Upper lobe of left lung (tissue), 6 donors: ENCODE measurements around the gene UGT1A1. TPM values are rescaled to one million over a fixed set of nuclear protein-coding genes. Genes with fewer than 3 reads are reported as not detected.
A peak's percentile ranks its signal among the peaks of the same experiment; 100 is the strongest.
"Not testable (repeated sequence)": the region's sequence is repeated elsewhere in the genome, so short reads cannot be mapped to it uniquely, and the experiment has no call there.

Experiments used
- ATAC-seq, 2 donors: fragments of 200-7000 bp; cut with Tn5 transposase; one replicate each; pipeline ENCODE4 v1.9.1; 2022; ENCODE audit warnings: mild to moderate bottlenecking in 2 of 2, moderate library complexity in 2 of 2; ENCODE audit not compliant: low FRiP score in 2 of 2
- DNase-seq, 2 donors: peaks; one replicate each; pipeline ENCODE4 v3.0.0-alpha.2; 2019 to 2020
- H3K27ac ChIP-seq, 4 donors: fragments of 200-600 bp; sonication (generic); one replicate each; pipeline ENCODE4 v1.5.1; 2016 to 2019
- H3K27me3 ChIP-seq, 4 donors: fragments of 200-600 bp; sonication (generic); one replicate each; pipeline ENCODE4 v1.5.1; 2017 to 2019
- H3K36me3 ChIP-seq, 4 donors: fragments of 200-600 bp; sonication (generic); one replicate each; pipeline ENCODE4 v1.5.1; 2016 to 2019
- H3K4me1 ChIP-seq, 4 donors: fragments of 200-600 bp; sonication (generic); one replicate each; pipeline ENCODE4 v1.5.1; 2018 to 2019
- H3K4me3 ChIP-seq, 4 donors: fragments of 200-600 bp; sonication (generic); one replicate each; pipeline ENCODE4 v1.5.1; 2017 to 2019; ENCODE audit warnings: mild to moderate bottlenecking in 2 of 4, moderate library complexity in 1 of 4
- H3K9me3 ChIP-seq, 4 donors: fragments of 200-600 bp; sonication (generic); one replicate each; pipeline ENCODE4 v1.5.1; 2018 to 2019
- CTCF ChIP-seq, 6 experiments: fragments of 450-650 bp in 4 of 6; fragments of 200-600 bp in 2 of 6; sonication (generic) in 2 of 6; IDR thresholded peaks; one replicate each; pipeline ENCODE4 v1.5.1; 2016 to 2019; ENCODE audit warnings: antibody characterized with exemption in 6 of 6
- EP300 ChIP-seq, 4 donors: sonication (generic); formaldehyde crosslinking; IDR thresholded peaks; one replicate each; pipeline ENCODE4 v1.5.1; 2017; ENCODE audit warnings: antibody characterized with exemption in 4 of 4, control low read depth in 2 of 4
- POLR2A ChIP-seq, 4 donors: fragments of 450-650 bp; IDR thresholded peaks; one replicate each; pipeline ENCODE4 v1.5.1; 2016 to 2017; ENCODE audit warnings: antibody characterized with exemption in 4 of 4, mild to moderate bottlenecking in 2 of 4
- POLR2AphosphoS5 ChIP-seq, 2 donors: sonication (generic); formaldehyde crosslinking; IDR thresholded peaks; one replicate each; pipeline ENCODE4 v1.5.1; 2017; ENCODE audit warnings: antibody characterized with exemption in 2 of 2
- WGBS, 2 donors: methylation state at CpG; one replicate each; pipeline ENCODE4 v1.1.5; 2017 to 2018; 5-methylcytosine and 5-hydroxymethylcytosine counted together
- total RNA-seq, 6 donors: library from RNA; depleted of rRNA in 4 of 6; stranded (reverse); fragments of >200 nt in 4 of 6; gene quantifications; one replicate each; pipeline versions ENCODE4 v1.1.0 to v1.2.1, GENCODE V29; 2016 to 2021
- donor health status: DM: no; HTN: no; CAD: no; lungs with moderate emphysema.
- donor health status: DM: no; HTN: yes; CAD: no; lungs with severe emphysema.

Gene UGT1A1
- total RNA-seq, 6 donors from 2014 or later, result 0.15 to 1.4 (median 1.0) TPM; not detected in 3

- ATAC-seq, result no peak
- no peaks in the 10 kb centered on the region for H3K9me3 ChIP-seq
- no peak overlapping the region for H3K27ac ChIP-seq
- no peak for TF ChIP-seq EP300 (IDR thresholded peaks at IDR 0.05)
- TF ChIP-seq POLR2AphosphoS5 (IDR thresholded peaks at IDR 0.05), result no peak
- no peak for TF ChIP-seq CTCF (IDR thresholded peaks at IDR 0.05)
- TF ChIP-seq POLR2A (IDR thresholded peaks at IDR 0.05), result no peak
- no peaks in the 10 kb centered on the region for H3K4me1 ChIP-seq
- 87 to 96% methylated on average over 30 to 46 of the region's 46 CpGs for whole genome bisulfite sequencing, 2 donors
- H3K27me3 ChIP-seq, result no peaks in the 10 kb centered on the region
- no peak overlapping the region for H3K4me3 ChIP-seq
- H3K36me3 ChIP-seq, result no peaks in the 10 kb centered on the region
- peak in 1 of 2 donors; percentile 79 for DNase-seq
These were observed 16.4 kb upstream of the UGT1A1 start for GRCh38 chr2:233743464-233744259.

- H3K9me3 ChIP-seq, result no peaks in the 10 kb centered on the region
- no peak overlapping the region for H3K27ac ChIP-seq
- H3K36me3 ChIP-seq, result no peaks in the 10 kb centered on the region
- WGBS, 2 donors, result 77 to 78% methylated on average over 5 of the region's 5 CpGs
- H3K4me1 ChIP-seq, result no peaks in the 10 kb centered on the region
- H3K4me3 ChIP-seq, result no peak overlapping the region
- no peak for DNase-seq
- no peak for ATAC-seq
- TF ChIP-seq EP300 (IDR thresholded peaks at IDR 0.05) (no peak), CTCF (IDR thresholded peaks at IDR 0.05) (no peak), POLR2AphosphoS5 (IDR thresholded peaks at IDR 0.05) (no peak), POLR2A (IDR thresholded peaks at IDR 0.05) (no peak)
- H3K27me3 ChIP-seq, result no peaks in the 10 kb centered on the region
These were observed 14.9 kb upstream of the UGT1A1 start for GRCh38 chr2:233745073-233745755.

GRCh38 chr2:233745838-233746237, 14.2 kb upstream of the UGT1A1 start:
- WGBS, 2 donors, result 70 to 93% methylated on average over 2 of the region's 2 CpGs
- not testable (repeated sequence) for H3K9me3 ChIP-seq

GRCh38 chr2:233746475-233747282, 13.4 kb upstream of the UGT1A1 start:
- Histone ChIP-seq H3K36me3 (no peaks in the 10 kb centered on the region), H3K9me3 (no peaks in the 10 kb centered on the region), H3K4me3 (no peak overlapping the region), H3K4me1 (no peaks in the 10 kb centered on the region), H3K27ac (no peak overlapping the region), H3K27me3 (no peaks in the 10 kb centered on the region)
- TF ChIP-seq POLR2A (IDR thresholded peaks at IDR 0.05) (no peak), POLR2AphosphoS5 (IDR thresholded peaks at IDR 0.05) (no peak), CTCF (IDR thresholded peaks at IDR 0.05) (no peak), EP300 (IDR thresholded peaks at IDR 0.05) (no peak)
- ATAC-seq (no peak), DNase-seq (no peak)
- WGBS, 2 donors, result 74 to 75% methylated on average over 10 of the region's 10 CpGs

More at GRCh38 chr2:233745838-233746237, 14.2 kb upstream of the UGT1A1 start:
- not testable (repeated sequence) for ATAC-seq, H3K36me3 ChIP-seq, H3K4me1 ChIP-seq, DNase-seq, H3K27ac ChIP-seq, H3K27me3 ChIP-seq, H3K4me3 ChIP-seq

GRCh38 chr2:233747283-233747544, 12.9 kb upstream of the UGT1A1 start:
- WGBS, 2 donors, result 92 to 93% methylated on average over 6 of the region's 6 CpGs
- Histone ChIP-seq H3K4me1 (no peaks in the 10 kb centered on the region), H3K36me3 (no peaks in the 10 kb centered on the region), H3K9me3 (no peaks in the 10 kb centered on the region), H3K27ac (no peak overlapping the region), H3K4me3 (no peak overlapping the region), H3K27me3 (no peaks in the 10 kb centered on the region)
- peak in 1 of 2 donors; percentile 41 for DNase-seq
- TF ChIP-seq CTCF (IDR thresholded peaks at IDR 0.05), result no peak
- no peak for TF ChIP-seq POLR2A (IDR thresholded peaks at IDR 0.05)
- TF ChIP-seq EP300 (IDR thresholded peaks at IDR 0.05), result no peak
- TF ChIP-seq POLR2AphosphoS5 (IDR thresholded peaks at IDR 0.05), result no peak
- ATAC-seq, result peak in 1 of 2 donors; percentile 28

GRCh38 chr2:233750689-233751088, 9.4 kb upstream of the UGT1A1 start:
- H3K4me3 ChIP-seq, ATAC-seq: not testable (repeated sequence)

GRCh38 chr2:233751212-233752009, 8.7 kb upstream of the UGT1A1 start:
- DNase-seq, H3K27me3 ChIP-seq, ATAC-seq, H3K27ac ChIP-seq, H3K4me1 ChIP-seq, H3K36me3 ChIP-seq, H3K4me3 ChIP-seq, H3K9me3 ChIP-seq: not testable (repeated sequence)
- 72 to 84% methylated on average over 2 of the region's 2 CpGs for WGBS, 2 donors

More at GRCh38 chr2:233750689-233751088, 9.4 kb upstream of the UGT1A1 start:
- WGBS, 2 donors, result 75 to 91% methylated on average over 2 of the region's 2 CpGs
- H3K9me3 ChIP-seq, H3K4me1 ChIP-seq, H3K27me3 ChIP-seq, H3K36me3 ChIP-seq, H3K27ac ChIP-seq, DNase-seq: not testable (repeated sequence)
